HepG2 (cell line): ENCODE data around the gene LDLRAD4. TPM values are rescaled to one million over a fixed set of nuclear protein-coding genes. Genes with fewer than 3 reads are reported as not detected.
A peak's percentile ranks its signal among the peaks of the same experiment; 100 is the strongest.

Source experiments
- CTCF ChIP-seq: sonication (generic); formaldehyde crosslinking; IDR thresholded peaks from 2 replicates; pipeline ENCODE4 v1.5.0; 2020; ENCODE audit warnings: mild to moderate bottlenecking, missing genetic modification reagents, moderate library complexity
- GABPB1 ChIP-seq: IDR thresholded peaks from 2 replicates; pipeline ENCODE4 v1.6.1; 2016; ENCODE audit warnings: mild to moderate bottlenecking, missing genetic modification reagents, moderate library complexity, missing compliant biosample characterization
- HIC2 ChIP-seq: sonication (generic); formaldehyde crosslinking; IDR thresholded peaks from 2 replicates; pipeline ENCODE4 v1.9.0; 2022; ENCODE audit warnings: low read depth, missing genetic modification reagents
- IKZF5 ChIP-seq: IDR thresholded peaks from 2 replicates; pipeline ENCODE4 v1.6.1; 2018; ENCODE audit warnings: missing genetic modification reagents, mild to moderate bottlenecking, missing compliant biosample characterization
- ISL2 ChIP-seq: sonication (generic); formaldehyde crosslinking; IDR thresholded peaks from 2 replicates; pipeline ENCODE4 v1.5.0; 2020; ENCODE audit warnings: missing genetic modification reagents
- KDM2A ChIP-seq: sonication (generic); formaldehyde crosslinking; IDR thresholded peaks from 2 replicates; pipeline ENCODE4 v1.4.0; 2020; ENCODE audit warnings: low read depth, missing genetic modification reagents, borderline replicate concordance
- MED13 ChIP-seq: sonication (generic); formaldehyde crosslinking; IDR thresholded peaks from 2 replicates; pipeline ENCODE4 v1.5.0; 2020; ENCODE audit warnings: missing genetic modification reagents
- MEF2D ChIP-seq: sonication (generic); formaldehyde crosslinking; IDR thresholded peaks from 2 replicates; pipeline ENCODE4 v1.5.1; 2020; ENCODE audit warnings: mild to moderate bottlenecking, missing genetic modification reagents
- PREB ChIP-seq: sonication (generic); formaldehyde crosslinking; IDR thresholded peaks from 2 replicates; pipeline ENCODE4 v1.4.0; 2020; ENCODE audit warnings: missing genetic modification reagents
- SMAD9 ChIP-seq: sonication (generic); formaldehyde crosslinking; IDR thresholded peaks from 2 replicates; pipeline ENCODE4 v1.5.1; 2020; ENCODE audit warnings: mild to moderate bottlenecking, missing genetic modification reagents
- ZBTB37 ChIP-seq: sonication (generic); formaldehyde crosslinking; IDR thresholded peaks from 2 replicates; pipeline ENCODE4 v1.4.0; 2020; ENCODE audit warnings: mild to moderate bottlenecking, missing genetic modification reagents
- ZNF10 ChIP-seq: sonication (generic); formaldehyde crosslinking; IDR thresholded peaks from 2 replicates; pipeline ENCODE4 v1.4.0; 2020; ENCODE audit warnings: mild to moderate bottlenecking, low read depth, missing genetic modification reagents, borderline replicate concordance
- ZNF138 ChIP-seq: sonication (generic); formaldehyde crosslinking; IDR thresholded peaks from 2 replicates; pipeline ENCODE4 v1.5.0; 2020; ENCODE audit warnings: mild to moderate bottlenecking, low read depth, missing genetic modification reagents
- ZNF205 ChIP-seq: IDR thresholded peaks from 2 replicates; pipeline ENCODE4 v1.6.1; 2018; ENCODE audit warnings: missing biosample characterization, missing genetic modification reagents
- ZNF75D ChIP-seq: sonication (generic); formaldehyde crosslinking; IDR thresholded peaks from 2 replicates; pipeline ENCODE4 v1.8.1; 2023; ENCODE audit warnings: missing genetic modification reagents, mild to moderate bottlenecking, borderline replicate concordance
- ZNF800 ChIP-seq: sonication (generic); formaldehyde crosslinking; IDR thresholded peaks from 2 replicates; pipeline ENCODE4 v1.4.0; 2020; ENCODE audit warnings: missing genetic modification reagents
- ZNF841 ChIP-seq: sonication (generic); formaldehyde crosslinking; IDR thresholded peaks from 2 replicates; pipeline ENCODE4 v1.8.1; 2023; ENCODE audit warnings: missing genetic modification reagents, borderline replicate concordance
- ZNF878 ChIP-seq: sonication (generic); formaldehyde crosslinking; IDR thresholded peaks from 2 replicates; pipeline ENCODE4 v1.8.1; 2023; ENCODE audit warnings: mild to moderate bottlenecking, missing genetic modification reagents, moderate library complexity
- ZNF891 ChIP-seq: sonication (generic); formaldehyde crosslinking; IDR thresholded peaks from 2 replicates; pipeline ENCODE4 v1.5.0; 2020; ENCODE audit warnings: mild to moderate bottlenecking, missing genetic modification reagents
- ZSCAN31 ChIP-seq: sonication (generic); formaldehyde crosslinking; IDR thresholded peaks from 2 replicates; pipeline ENCODE4 v1.5.0; 2020; ENCODE audit warnings: low read depth, mild to moderate bottlenecking, missing genetic modification reagents
- polyA plus RNA-seq, 8 experiments: library from polyadenylated mRNA; depleted of rRNA in 3 of 8; stranded (reverse) in 7 of 8; unstranded in 1 of 8; fragments of >200 nt; fragmentation: Illumina TruSeq in 4 of 8; extraction: Trizol in 4 of 8; gene quantifications; 2 replicates each; pipeline versions ENCODE4 v1.2.1 to v1.2.3, GENCODE V29; 2011 to 2016; ENCODE audit warnings: low read depth in 4 of 8, missing spikeins in 1 of 8, mixed read lengths in 1 of 8; ENCODE audit not compliant: insufficient read depth in 1 of 8
- total RNA-seq, 5 experiments: library from RNA; depleted of rRNA; stranded (reverse); fragments of >200 nt; fragmentation: Illumina TruSeq; extraction: Trizol; gene quantifications; 2 replicates each; pipeline ENCODE4 v1.2.3, GENCODE V29; 2016; ENCODE audit warnings: low read depth in 1 of 5

LDLRAD4 gene
- total and polyA plus RNA-seq, 2 of the 13 experiments (the other 11 are each of a cell fraction or from before 2014, with no cell fraction given) = 13.6 to 20.9 TPM

GRCh38 chr18:13338318-13338717 is 119.8 kb downstream of the LDLRAD4 start (continued):
- TF ChIP-seq IKZF5 (CRISPR knock-in tag) (peak; percentile 51; the same call in 1 of the 2 replicates), GABPB1 (CRISPR knock-in tag) (no peak), SMAD9 (CRISPR knock-in tag) (no peak), HIC2 (CRISPR knock-in tag) (no peak), KDM2A (CRISPR knock-in tag) (no peak), ZNF205 (CRISPR knock-in tag) (no peak), ZBTB37 (no peak), MEF2D (CRISPR knock-in tag) (peak; percentile 86), ZSCAN31 (no peak), PREB (CRISPR knock-in tag) (no peak), ISL2 (CRISPR knock-in tag) (peak; percentile 62), CTCF (CRISPR knock-in tag) (no peak), ZNF891 (CRISPR knock-in tag) (no peak), ZNF841 (no peak), ZNF75D (no peak), ZNF138 (CRISPR knock-in tag) (no peak), ZNF800 (CRISPR knock-in tag) (no peak), ZNF878 (no peak), ZNF10 (no peak), MED13 (CRISPR knock-in tag) (no peak)
